MCF 10A (cell line): ENCODE results near the gene TXNRD1. TPM values are rescaled to one million over a fixed set of nuclear protein-coding genes. Genes with fewer than 3 reads are reported as not detected.
A peak's percentile ranks its signal among the peaks of the same experiment; 100 is the strongest.
"Not testable (repeated sequence)": the region's sequence is repeated elsewhere in the genome, so short reads cannot be mapped to it uniquely, and the experiment has no call there.

Experiments
- BruUV-seq: library from RNA; stranded (reverse); fragments of 400-500 nt; replicated peaks from 2 replicates; lab custom pipeline; 2021; lab: Mats Ljungman, UMichigan
- CTCF ChIA-PET: fragments of 300-600 bp; sonication (Branson Sonifier 250); formaldehyde crosslinking; extraction: SDS; loops from one replicate; lab custom pipeline; 2021; ENCODE audit warnings: antibody characterized with exemption, inconsistent platforms; lab: Yijun Ruan, JAX
- POLR2A ChIA-PET: fragments of 300-600, 350-650 bp; sonication (Branson Sonifier 250); formaldehyde crosslinking; extraction: SDS; loops from one replicate; lab custom pipeline; 2020; ENCODE audit warnings: antibody characterized with exemption, inconsistent platforms; lab: Yijun Ruan, JAX
- DNase-seq: peaks from one replicate; pipeline ENCODE4 v3.0.0-alpha.2; 2018; ENCODE audit not compliant: unreplicated experiment
- H3K27ac Mint-ChIP-seq: one replicate; pipeline ENCODE4 v1.8.0; 2022; ENCODE audit warnings: mild to moderate bottlenecking, low read depth, mixed read lengths; ENCODE audit not compliant: unreplicated experiment
- H3K27me3 Mint-ChIP-seq: one replicate; pipeline ENCODE4 v1.8.0; 2022; ENCODE audit warnings: mixed read lengths; ENCODE audit not compliant: insufficient read depth, unreplicated experiment
- H3K36me3 Mint-ChIP-seq: one replicate; pipeline ENCODE4 v1.8.0; 2022; ENCODE audit warnings: mild to moderate bottlenecking, moderate library complexity, mixed read lengths; ENCODE audit not compliant: insufficient read depth, unreplicated experiment
- H3K4me1 Mint-ChIP-seq: one replicate; pipeline ENCODE4 v1.8.0; 2022; ENCODE audit warnings: mixed read lengths; ENCODE audit not compliant: insufficient read depth, unreplicated experiment
- H3K4me3 Mint-ChIP-seq: one replicate; pipeline ENCODE4 v1.8.0; 2022; ENCODE audit warnings: mild to moderate bottlenecking, moderate library complexity, mixed read lengths; ENCODE audit not compliant: unreplicated experiment
- H3K9me3 Mint-ChIP-seq: one replicate; pipeline ENCODE4 v1.8.0; 2022; ENCODE audit warnings: mixed read lengths; ENCODE audit not compliant: unreplicated experiment
- intact Hi-C: fragments of 100-400 bp; cut with micrococcal nuclease; formaldehyde crosslinking; loops from 2 replicates; pipeline ENCODE4 v1.14.1; 2022
- total RNA-seq: library from RNA; stranded (reverse); gene quantifications from 2 replicates; pipeline ENCODE4 v1.2.3, GENCODE V29; 2022
- TF ChIP-seq, protein P1 (sequence below): fragments of 200-600 bp; IDR thresholded peaks from one replicate; pipeline ENCODE4 v1.8.0; 2022; ENCODE audit warnings: antibody characterized with exemption, mild to moderate bottlenecking; ENCODE audit not compliant: unreplicated experiment

Gene TXNRD1
- total RNA-seq, 1 experiment from 2014 or later, result 64.0 TPM

DNA sequence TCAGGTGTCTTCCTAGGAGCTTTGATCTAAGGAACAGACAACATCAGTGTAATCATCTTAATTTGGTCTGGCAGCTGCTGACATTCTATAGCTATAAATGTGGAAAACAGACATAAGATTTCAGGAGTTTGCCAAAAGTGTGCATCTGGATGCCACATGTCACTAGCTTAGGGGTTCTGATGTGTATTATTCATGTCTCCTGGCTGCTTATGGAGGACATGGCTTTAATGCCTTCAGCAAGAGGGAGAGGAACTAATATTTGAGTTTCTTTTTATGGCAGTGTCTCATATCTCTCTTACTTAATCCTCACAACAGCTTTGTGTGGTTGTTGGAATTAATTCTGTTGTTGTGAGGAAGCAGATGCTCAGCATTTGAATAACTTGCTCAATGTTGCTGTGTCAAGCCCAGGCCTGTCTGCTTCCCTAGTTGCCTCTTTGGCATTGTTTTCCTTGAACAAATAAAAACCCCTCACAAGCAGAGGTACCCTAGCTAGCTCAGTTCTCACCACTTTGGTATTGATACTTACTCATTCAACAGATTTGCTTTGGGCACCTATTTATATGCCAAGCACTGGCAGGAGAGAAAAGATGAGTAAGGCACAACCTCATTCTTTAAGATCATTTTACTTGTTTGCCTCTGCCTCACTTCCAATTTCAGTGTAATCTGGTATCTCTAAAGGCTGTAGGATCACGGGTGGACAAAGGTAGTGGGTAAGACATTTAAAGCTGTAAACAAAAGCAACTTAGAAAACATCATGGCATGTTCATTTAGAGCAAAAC, 48.2 kb downstream of the TXNRD1 start:
- no peak overlapping the region for H3K4me3 Mint-ChIP-seq
- H3K9me3 Mint-ChIP-seq, result no peaks in the 10 kb centered on the region
- no peaks in the 10 kb centered on the region for H3K27me3 Mint-ChIP-seq
- ChIA-PET CTCF (interaction anchor here (1.1 to 1.6 kb wide), 4 partner anchors 11 to 78 kb away, joined by 4 to 10 read pairs (median 6); no protein-coding TSS in a partner anchor), POLR2A (interaction anchor here (0.5 to 2.4 kb wide), 14 partner anchors 8 to 844 kb away, joined by 3 to 89 read pairs (median 6); partner anchors contain the start of genes NFYB and WASHC4)
- H3K4me1 Mint-ChIP-seq, result peaks cover 18% of the 10 kb centered on the region
- TF ChIP-seq, protein P1, sequence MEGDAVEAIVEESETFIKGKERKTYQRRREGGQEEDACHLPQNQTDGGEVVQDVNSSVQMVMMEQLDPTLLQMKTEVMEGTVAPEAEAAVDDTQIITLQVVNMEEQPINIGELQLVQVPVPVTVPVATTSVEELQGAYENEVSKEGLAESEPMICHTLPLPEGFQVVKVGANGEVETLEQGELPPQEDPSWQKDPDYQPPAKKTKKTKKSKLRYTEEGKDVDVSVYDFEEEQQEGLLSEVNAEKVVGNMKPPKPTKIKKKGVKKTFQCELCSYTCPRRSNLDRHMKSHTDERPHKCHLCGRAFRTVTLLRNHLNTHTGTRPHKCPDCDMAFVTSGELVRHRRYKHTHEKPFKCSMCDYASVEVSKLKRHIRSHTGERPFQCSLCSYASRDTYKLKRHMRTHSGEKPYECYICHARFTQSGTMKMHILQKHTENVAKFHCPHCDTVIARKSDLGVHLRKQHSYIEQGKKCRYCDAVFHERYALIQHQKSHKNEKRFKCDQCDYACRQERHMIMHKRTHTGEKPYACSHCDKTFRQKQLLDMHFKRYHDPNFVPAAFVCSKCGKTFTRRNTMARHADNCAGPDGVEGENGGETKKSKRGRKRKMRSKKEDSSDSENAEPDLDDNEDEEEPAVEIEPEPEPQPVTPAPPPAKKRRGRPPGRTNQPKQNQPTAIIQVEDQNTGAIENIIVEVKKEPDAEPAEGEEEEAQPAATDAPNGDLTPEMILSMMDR, result no peak
- H3K27ac Mint-ChIP-seq, result peak overlapping the region; percentile 95
- DNase-seq, result peak; percentile 77
- no TSS peak for BruUV-seq
- intact Hi-C loops, result no loop called here
- no peaks in the 10 kb centered on the region for H3K36me3 Mint-ChIP-seq

DNA sequence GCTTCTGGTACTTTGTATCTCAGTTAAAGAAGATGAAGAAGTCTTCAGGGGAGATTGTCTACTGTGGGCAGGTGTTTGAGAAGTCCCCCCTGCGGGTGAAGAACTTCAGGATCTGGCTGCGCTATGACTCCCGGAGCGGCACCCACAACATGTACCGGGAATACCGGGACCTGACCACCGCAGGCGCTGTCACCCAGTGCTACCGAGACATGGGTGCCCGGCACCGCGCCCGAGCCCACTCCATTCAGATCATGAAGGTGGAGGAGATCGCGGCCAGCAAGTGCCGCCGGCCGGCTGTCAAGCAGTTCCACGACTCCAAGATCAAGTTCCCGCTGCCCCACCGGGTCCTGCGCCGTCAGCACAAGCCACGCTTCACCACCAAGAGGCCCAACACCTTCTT, 49.9 kb downstream of the TXNRD1 start:
- H3K27ac Mint-ChIP-seq, POLR2A ChIA-PET, H3K27me3 Mint-ChIP-seq, H3K9me3 Mint-ChIP-seq, CTCF ChIA-PET, intact Hi-C loops, DNase-seq, H3K36me3 Mint-ChIP-seq, H3K4me3 Mint-ChIP-seq: not testable (repeated sequence)
- BruUV-seq, result TSS peak; percentile 100
- peaks cover 18% of the 10 kb centered on the region for H3K4me1 Mint-ChIP-seq

DNA sequence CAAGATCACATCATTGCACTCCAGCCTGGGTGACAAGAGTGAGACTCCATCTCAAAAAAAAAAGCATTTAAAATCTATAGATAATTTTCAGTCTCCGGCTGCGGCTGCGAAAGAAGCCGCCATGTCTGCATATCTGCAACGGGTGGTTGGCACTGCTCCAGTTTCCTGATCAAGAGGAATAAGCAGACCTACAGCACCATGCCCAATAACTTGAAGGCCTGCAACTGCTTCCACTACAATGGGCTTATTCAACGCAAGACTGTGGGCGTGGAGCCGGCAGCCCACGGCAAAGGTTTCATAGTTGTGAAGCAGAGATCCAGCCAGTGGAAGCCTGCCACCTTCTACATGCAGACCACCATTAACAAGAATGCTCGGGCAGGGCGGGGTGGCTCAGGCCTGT, 57.4 kb downstream of the TXNRD1 start:
- TF ChIP-seq, protein P1, result no peak
- no peaks in the 10 kb centered on the region for H3K9me3 Mint-ChIP-seq
- ChIA-PET POLR2A (interaction anchor here (5.4 kb wide), 1 partner anchor 14 kb away, joined by 51 read pairs; no protein-coding TSS in a partner anchor), CTCF (no interaction called here)
- no TSS peak for BruUV-seq
- H3K36me3 Mint-ChIP-seq, result no peaks in the 10 kb centered on the region
- H3K4me1 Mint-ChIP-seq, result peaks cover 18% of the 10 kb centered on the region
- intact Hi-C loops, result no loop called here
- DNase-seq, result no peak
- H3K4me3 Mint-ChIP-seq, result no peak overlapping the region
- no peaks in the 10 kb centered on the region for H3K27me3 Mint-ChIP-seq
- no peak overlapping the region for H3K27ac Mint-ChIP-seq

DNA sequence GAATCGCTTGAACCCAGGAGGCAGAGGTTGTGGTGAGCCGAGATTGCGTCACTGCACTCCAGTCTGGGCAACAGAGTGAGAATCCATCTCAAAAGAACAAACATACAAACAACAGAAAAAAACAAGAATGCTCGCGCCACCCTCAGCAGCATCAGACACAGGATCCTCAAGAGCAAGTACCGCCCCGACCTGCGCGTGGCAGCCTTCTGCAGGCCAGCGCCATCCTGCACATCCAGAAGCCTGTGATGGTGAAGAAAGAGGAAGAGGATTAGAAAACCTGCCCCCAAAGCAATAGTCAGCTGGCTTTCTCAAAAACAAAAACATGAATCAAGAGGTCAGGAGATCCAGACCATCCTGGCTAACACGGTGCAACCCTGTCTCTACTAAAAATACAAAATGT, 57.9 kb downstream of the TXNRD1 start:
- no peak for DNase-seq
- H3K36me3 Mint-ChIP-seq, result no peaks in the 10 kb centered on the region
- POLR2A ChIA-PET, result interaction anchor here (5.4 kb wide), 1 partner anchor 14 kb away, joined by 51 read pairs; no protein-coding TSS in a partner anchor
- no peaks in the 10 kb centered on the region for H3K27me3 Mint-ChIP-seq
- H3K27ac Mint-ChIP-seq, result no peak overlapping the region
- H3K4me3 Mint-ChIP-seq, result no peak overlapping the region
- H3K4me1 Mint-ChIP-seq, result peaks cover 18% of the 10 kb centered on the region
- BruUV-seq, result no TSS peak
- H3K9me3 Mint-ChIP-seq, result no peaks in the 10 kb centered on the region
- intact Hi-C loops, result no loop called here
- TF ChIP-seq, protein P1, result no peak
- CTCF ChIA-PET, result interaction anchor here (0.6 to 0.7 kb wide), 2 partner anchors 330 to 603 kb away, joined by 3 read pairs; no protein-coding TSS in a partner anchor
